Osteoblast (primary cell): ENCODE measurements around the gene LEO1. TPM values are rescaled to one million over a fixed set of nuclear protein-coding genes. Genes with fewer than 3 reads are reported as not detected.

Experiments used
- DNase-seq: peaks from one replicate; pipeline ENCODE4 v3.0.0; 2011; ENCODE audit warnings: low spot score, mixed read lengths; ENCODE audit not compliant: insufficient read length; ENCODE audit errors: missing footprints
- H2AFZ ChIP-seq: 2 replicates; pipeline ENCODE4 v1.6.0; 2011; ENCODE audit warnings: mild to moderate bottlenecking, low read length
- H3K27ac ChIP-seq: 2 replicates; pipeline ENCODE4 v1.5.1; 2011; ENCODE audit warnings: mild to moderate bottlenecking, low read depth, low read length, moderate library complexity
- H3K27me3 ChIP-seq: 2 replicates; pipeline ENCODE4 v1.6.0; 2012; ENCODE audit warnings: mild to moderate bottlenecking, control low read depth, inconsistent platforms, low read length, moderate library complexity; ENCODE audit not compliant: insufficient read depth
- H3K36me3 ChIP-seq: 2 replicates; pipeline ENCODE4 v1.5.1; 2011; ENCODE audit warnings: mild to moderate bottlenecking, low read length, control low read depth, moderate library complexity; ENCODE audit not compliant: insufficient read depth
- H3K4me1 ChIP-seq: 2 replicates; pipeline ENCODE4 v1.5.1; 2011; ENCODE audit warnings: mild to moderate bottlenecking, low read length, control low read depth, moderate library complexity; ENCODE audit not compliant: insufficient read depth
- H3K4me2 ChIP-seq: 2 replicates; pipeline ENCODE4 v1.6.0; 2011; ENCODE audit warnings: mild to moderate bottlenecking, low read length; ENCODE audit not compliant: insufficient read depth
- H3K4me3 ChIP-seq: fragments of 200-600 bp; sonication (generic); 3 replicates; pipeline ENCODE4 v1.5.1; 2012; ENCODE audit warnings: mild to moderate bottlenecking, low read length, inconsistent platforms; ENCODE audit not compliant: insufficient read depth
- H3K79me2 ChIP-seq: 2 replicates; pipeline ENCODE4 v1.6.0; 2012; ENCODE audit warnings: mild to moderate bottlenecking, low read length, control low read depth, inconsistent platforms; ENCODE audit not compliant: insufficient read depth
- H3K9me3 ChIP-seq: 2 replicates; pipeline ENCODE4 v1.5.1; 2011; ENCODE audit warnings: low read depth, low read length, control low read depth
- H4K20me1 ChIP-seq: 2 replicates; pipeline ENCODE4 v1.6.0; 2012; ENCODE audit warnings: mild to moderate bottlenecking, low read length, control low read depth; ENCODE audit not compliant: insufficient read depth
- total RNA-seq: library from RNA; depleted of rRNA; stranded (reverse); fragments of >200 nt; gene quantifications from 2 replicates; pipeline ENCODE4 v1.2.3, GENCODE V29; 2012
- TF ChIP-seq, protein P1 (sequence below): IDR thresholded peaks from 2 replicates; pipeline ENCODE4 v1.5.1; 2011; ENCODE audit warnings: mild to moderate bottlenecking, low read depth, low read length, moderate library complexity; ENCODE audit errors: extremely low read depth

The LEO1 gene
- total RNA-seq, 1 donor: 16.3 TPM

DNA sequence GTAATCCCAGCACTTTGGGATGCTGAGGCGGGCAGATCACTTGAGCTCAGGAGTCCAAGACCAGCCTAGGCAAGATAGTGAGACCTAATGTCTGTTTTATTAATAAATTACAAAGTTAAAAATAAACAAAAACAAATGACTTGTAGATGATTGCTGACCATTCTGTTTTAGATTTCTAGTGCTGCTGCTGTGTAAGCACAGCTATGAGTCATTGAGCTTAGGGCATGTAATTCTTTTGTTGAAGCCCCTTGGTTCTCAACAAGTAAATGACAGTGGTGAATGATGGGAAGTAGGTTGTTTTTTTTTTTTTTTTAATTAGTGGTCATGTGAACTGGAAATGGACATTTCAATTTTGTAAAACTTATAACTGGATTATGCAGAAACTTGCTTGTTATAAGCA lies 63.3 kb downstream of the LEO1 start:
- TF ChIP-seq, protein P1, sequence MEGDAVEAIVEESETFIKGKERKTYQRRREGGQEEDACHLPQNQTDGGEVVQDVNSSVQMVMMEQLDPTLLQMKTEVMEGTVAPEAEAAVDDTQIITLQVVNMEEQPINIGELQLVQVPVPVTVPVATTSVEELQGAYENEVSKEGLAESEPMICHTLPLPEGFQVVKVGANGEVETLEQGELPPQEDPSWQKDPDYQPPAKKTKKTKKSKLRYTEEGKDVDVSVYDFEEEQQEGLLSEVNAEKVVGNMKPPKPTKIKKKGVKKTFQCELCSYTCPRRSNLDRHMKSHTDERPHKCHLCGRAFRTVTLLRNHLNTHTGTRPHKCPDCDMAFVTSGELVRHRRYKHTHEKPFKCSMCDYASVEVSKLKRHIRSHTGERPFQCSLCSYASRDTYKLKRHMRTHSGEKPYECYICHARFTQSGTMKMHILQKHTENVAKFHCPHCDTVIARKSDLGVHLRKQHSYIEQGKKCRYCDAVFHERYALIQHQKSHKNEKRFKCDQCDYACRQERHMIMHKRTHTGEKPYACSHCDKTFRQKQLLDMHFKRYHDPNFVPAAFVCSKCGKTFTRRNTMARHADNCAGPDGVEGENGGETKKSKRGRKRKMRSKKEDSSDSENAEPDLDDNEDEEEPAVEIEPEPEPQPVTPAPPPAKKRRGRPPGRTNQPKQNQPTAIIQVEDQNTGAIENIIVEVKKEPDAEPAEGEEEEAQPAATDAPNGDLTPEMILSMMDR: no peak
- no peaks in the 10 kb centered on the region for H3K36me3 ChIP-seq
- no peaks in the 10 kb centered on the region for H3K27me3 ChIP-seq
- peaks cover 12% of the 10 kb centered on the region for H3K4me1 ChIP-seq
- H2AFZ ChIP-seq: no peak overlapping the region
- no peak overlapping the region for H3K4me3 ChIP-seq
- H4K20me1 ChIP-seq: peaks cover 10% of the 10 kb centered on the region
- no peaks in the 10 kb centered on the region for H3K9me3 ChIP-seq
- no peak overlapping the region for H3K4me2 ChIP-seq
- H3K79me2 ChIP-seq: no peaks in the 10 kb centered on the region
- peak; percentile 49 for DNase-seq
- no peak overlapping the region for H3K27ac ChIP-seq

DNA sequence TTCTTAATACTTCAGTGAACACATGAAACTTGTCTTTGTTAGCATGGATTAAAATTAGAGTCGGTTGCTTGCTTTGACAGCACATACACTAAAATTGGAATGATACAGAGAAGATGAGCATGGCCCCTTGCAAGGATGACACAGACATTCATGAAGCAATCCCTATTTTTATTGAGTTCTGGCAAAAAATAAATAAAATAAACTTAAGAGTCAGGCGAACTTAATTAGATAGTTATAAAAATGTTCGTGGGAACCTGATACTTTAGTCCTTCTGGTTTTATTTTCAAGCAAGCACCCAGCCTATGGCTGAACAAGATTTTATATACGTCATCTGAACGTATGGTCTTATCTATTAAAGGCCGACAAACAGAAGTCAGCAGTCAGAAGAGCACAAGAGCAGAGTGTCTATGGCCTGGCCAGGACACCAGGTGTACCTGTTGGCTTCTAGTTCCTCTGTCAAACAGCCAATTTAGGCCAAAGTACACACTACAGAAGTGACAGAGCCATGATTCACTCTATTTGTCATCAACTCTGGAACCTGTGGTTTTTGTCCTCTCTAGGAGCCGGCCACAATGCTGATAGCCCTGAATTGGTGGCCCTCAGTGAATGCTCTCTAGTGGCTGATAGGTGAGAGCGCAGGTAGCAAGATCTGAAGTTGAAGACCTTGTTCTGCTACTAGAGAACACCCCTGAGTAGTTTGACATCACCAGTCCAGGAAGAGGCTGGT lies 64.3 kb downstream of the LEO1 start:
- Histone ChIP-seq H3K4me3 (no peak overlapping the region), H3K27me3 (no peaks in the 10 kb centered on the region), H3K36me3 (no peaks in the 10 kb centered on the region), H3K79me2 (no peaks in the 10 kb centered on the region), H3K9me3 (no peaks in the 10 kb centered on the region), H4K20me1 (peaks cover 10% of the 10 kb centered on the region), H2AFZ (no peak overlapping the region), H3K27ac (peak overlapping the region; percentile 27), H3K4me2 (no peak overlapping the region), H3K4me1 (peaks cover 12% of the 10 kb centered on the region)
- peak; percentile 65 for DNase-seq
- TF ChIP-seq, protein P1: peak; percentile 6

DNA sequence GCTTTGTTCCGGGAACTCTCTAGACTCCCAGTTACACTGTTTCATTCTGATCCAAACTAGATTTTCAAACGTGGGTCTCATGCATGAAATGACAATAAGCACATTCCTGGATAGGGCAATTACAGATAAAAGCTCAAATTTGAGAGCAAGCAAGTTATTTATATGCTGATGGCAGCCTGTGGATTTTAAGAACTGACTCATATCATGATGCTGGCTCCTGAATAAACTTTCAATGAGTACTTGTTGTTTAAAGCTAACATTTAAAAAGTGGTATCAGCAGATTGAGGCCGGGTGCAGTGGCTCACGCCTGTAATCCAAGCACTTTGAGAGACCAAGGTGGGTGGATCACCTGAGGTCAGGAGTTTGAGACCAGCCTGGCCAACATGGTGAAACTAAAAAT lies 66.6 kb downstream of the LEO1 start:
- TF ChIP-seq, protein P1: no peak
- H2AFZ ChIP-seq: no peak overlapping the region
- peak overlapping the region; percentile 12 for H3K27ac ChIP-seq
- peaks cover 12% of the 10 kb centered on the region for H3K4me1 ChIP-seq
- peaks cover 20% of the 10 kb centered on the region for H3K36me3 ChIP-seq
- no peaks in the 10 kb centered on the region for H3K79me2 ChIP-seq
- no peak overlapping the region for H3K4me3 ChIP-seq
- H4K20me1 ChIP-seq: peaks cover 10% of the 10 kb centered on the region
- H3K27me3 ChIP-seq: no peaks in the 10 kb centered on the region
- H3K4me2 ChIP-seq: no peak overlapping the region
- peak; percentile 77 for DNase-seq
- no peaks in the 10 kb centered on the region for H3K9me3 ChIP-seq

DNA sequence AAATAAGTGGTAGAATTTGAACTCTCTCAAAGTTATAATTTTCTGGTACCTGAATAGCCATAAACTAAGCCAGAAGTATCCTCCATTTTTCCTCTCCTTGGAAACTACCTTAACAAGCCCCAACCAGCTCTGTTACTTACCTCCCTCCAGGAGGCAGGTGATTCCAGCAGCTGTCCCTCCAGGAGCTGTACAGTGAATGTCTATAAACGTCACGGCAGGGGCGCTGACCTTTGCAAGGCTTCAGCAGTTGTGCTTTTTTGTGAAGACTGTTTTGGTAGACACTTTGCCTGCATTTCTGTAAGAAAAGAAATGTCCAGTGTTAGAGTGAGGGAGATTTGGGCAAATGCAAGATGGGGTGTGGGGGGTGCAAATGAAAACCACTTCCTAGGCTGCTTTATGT lies 67.2 kb downstream of the LEO1 start:
- H3K4me1 ChIP-seq: peaks cover 12% of the 10 kb centered on the region
- H2AFZ ChIP-seq: no peak overlapping the region
- peak; percentile 34 for DNase-seq
- no peaks in the 10 kb centered on the region for H3K9me3 ChIP-seq
- H3K36me3 ChIP-seq: peaks cover 24% of the 10 kb centered on the region
- no peak overlapping the region for H3K4me3 ChIP-seq
- H3K4me2 ChIP-seq: no peak overlapping the region
- H3K27me3 ChIP-seq: no peaks in the 10 kb centered on the region
- no peaks in the 10 kb centered on the region for H3K79me2 ChIP-seq
- H3K27ac ChIP-seq: peak overlapping the region; percentile 12
- TF ChIP-seq, protein P1: no peak
- peaks cover 10% of the 10 kb centered on the region for H4K20me1 ChIP-seq
